NCI-H748 (cell line): Measurements from ENCODE around the gene PLPPR2.
"Not testable (repeated sequence)": the region's sequence is repeated elsewhere in the genome, so short reads cannot be mapped to it uniquely, and the experiment has no call there.

Experiments used
- DNase-seq: peaks from one replicate; lab custom pipeline; 2025; ENCODE audit not compliant: unreplicated experiment; lab: John Stamatoyannopoulos, UW

PLPPR2 gene

GRCh38 chr19:11355160-11356073, at the start of gene PLPPR2:
Gene PLPPR2 (plus strand): TSS chr19:11355432. CDS start chr19:11357674, 2,242 bp downstream.
- peak; percentile 86 for DNase-seq

GRCh38 chr19:11306337-11306736, 48.9 kb upstream of the PLPPR2 start:
- DNase-seq, result no peak

GRCh38 chr19:11320278-11320995, 34.8 kb upstream of the PLPPR2 start:
- not testable (repeated sequence) for DNase-seq

GRCh38 chr19:11321191-11322126, 33.8 kb upstream of the PLPPR2 start:
- DNase-seq, result no peak

- DNase-seq, result no peak
These were observed 32.8 kb upstream of the PLPPR2 start for GRCh38 chr19:11322269-11323024.

- no peak for DNase-seq
These were observed 31.6 kb upstream of the PLPPR2 start for GRCh38 chr19:11323601-11324078.

- DNase-seq, result peak; percentile 50
These were observed 31.1 kb upstream of the PLPPR2 start for GRCh38 chr19:11324079-11324661.

GRCh38 chr19:11324748-11325389, 30.4 kb upstream of the PLPPR2 start:
- DNase-seq, result no peak

- DNase-seq, result no peak
These were observed 29.7 kb upstream of the PLPPR2 start for GRCh38 chr19:11325544-11325943.

- DNase-seq, result no peak
These were observed 25.1 kb upstream of the PLPPR2 start for GRCh38 chr19:11330127-11330526.

- no peak for DNase-seq
These were observed 23.7 kb upstream of the PLPPR2 start for GRCh38 chr19:11331502-11331901.

GRCh38 chr19:11332822-11333221, 22.4 kb upstream of the PLPPR2 start:
- DNase-seq, result no peak

GRCh38 chr19:11333838-11334237, 21.4 kb upstream of the PLPPR2 start:
- DNase-seq, result peak; percentile 34

- no peak for DNase-seq
These were observed 19.6 kb upstream of the PLPPR2 start for GRCh38 chr19:11335449-11336146.

GRCh38 chr19:11337080-11337479, 18.2 kb upstream of the PLPPR2 start:
- DNase-seq, result no peak

GRCh38 chr19:11338121-11338520, 17.1 kb upstream of the PLPPR2 start:
- no peak for DNase-seq

GRCh38 chr19:11338569-11339253, 16.5 kb upstream of the PLPPR2 start:
- no peak for DNase-seq
